HG03442 (cell line): Measurements from ENCODE around the gene OSBPL2.

ENCODE experiments used
- ATAC-seq: cut with Tn5 transposase; IDR thresholded peaks from one replicate; pipeline ENCODE4 v1.9.1; 2021; ENCODE audit warnings: mild to moderate bottlenecking, moderate library complexity; ENCODE audit not compliant: unreplicated experiment

The OSBPL2 gene

GRCh38 chr20:62334881-62335280 is 96.6 kb downstream of the OSBPL2 start:
- ATAC-seq: no peak

GRCh38 chr20:62335532-62335931 is 97.2 kb downstream of the OSBPL2 start:
- no peak for ATAC-seq

- no peak for ATAC-seq
These were observed 98.0 kb downstream of the OSBPL2 start for GRCh38 chr20:62336329-62336728.

- ATAC-seq: no peak
These were observed 98.6 kb downstream of the OSBPL2 start for GRCh38 chr20:62336775-62337557.

GRCh38 chr20:62337558-62338293 is 99.4 kb downstream of the OSBPL2 start:
- no peak for ATAC-seq

GRCh38 chr20:62338294-62338620 is 99.9 kb downstream of the OSBPL2 start:
- no peak for ATAC-seq

- ATAC-seq: peak; percentile 59
These were observed 101.3 kb downstream of the OSBPL2 start for GRCh38 chr20:62339647-62340062.

GRCh38 chr20:62342910-62343309 is 104.6 kb downstream of the OSBPL2 start:
- no peak for ATAC-seq

- ATAC-seq: no peak
These were observed 105.8 kb downstream of the OSBPL2 start for GRCh38 chr20:62344092-62344491.

- no peak for ATAC-seq
These were observed 106.5 kb downstream of the OSBPL2 start for GRCh38 chr20:62344782-62345181.
